ENCODE measurements around the gene ZNF335. TPM values are rescaled to one million over a fixed set of nuclear protein-coding genes. Genes with fewer than 3 reads are reported as not detected.
"Not testable (repeated sequence)": the region's sequence is repeated elsewhere in the genome, so short reads cannot be mapped to it uniquely, and the experiment has no call there.

The ZNF335 gene
- polyA plus RNA-seq, 3 donors from 2014 or later = 7.1 to 17.9 (median 9.6) TPM

DNA sequence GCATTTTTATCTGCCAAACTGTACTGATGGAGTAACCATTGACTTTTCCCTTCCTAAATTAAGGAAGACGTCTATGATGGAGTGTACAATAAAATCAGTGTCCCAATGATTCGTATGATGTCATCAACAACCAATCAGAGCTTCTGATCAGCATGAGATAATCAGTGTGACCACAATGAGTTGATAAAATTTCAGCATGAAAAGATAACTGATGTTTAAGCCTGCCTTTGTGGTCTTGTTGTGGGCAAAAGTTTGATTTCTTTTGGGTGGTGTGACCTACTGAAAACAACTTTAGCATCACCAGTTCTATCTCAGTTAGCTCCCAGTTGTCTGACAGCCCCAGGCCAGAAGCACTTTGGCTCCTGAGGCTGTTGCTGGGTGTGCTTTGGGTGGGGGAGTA lies 34.2 kb downstream of the ZNF335 start:
- Mint-ChIP-seq H3K36me3 (peaks cover 12 to 25% (median 13%) of the 10 kb centered on the region in 3 donors), H3K4me1 (peaks cover 34% of the 10 kb centered on the region in 2 donors), H3K9me3 (no peaks in the 10 kb centered on the region), H3K27me3 (ENCODE audit: low read depth in 3 of 3) (peaks cover 17 to 19% (median 19%) of the 10 kb centered on the region in 3 donors), H3K4me3 (peak overlapping the region in 4 of 5 donors; percentile 38 to 64 (median 52)), H3K27ac (peak overlapping the region in 5 of 6 donors; percentile 55 to 89 (median 78))
- DNase-seq = no peak

- H3K27me3 Mint-ChIP-seq (ENCODE audit: low read depth in 3 of 3) = peaks cover 17 to 19% (median 19%) of the 10 kb centered on the region in 3 donors
- H3K4me3 Mint-ChIP-seq = peak overlapping the region; percentile 91 to 96 (median 94)
- peaks cover 34% of the 10 kb centered on the region in 2 donors for H3K4me1 Mint-ChIP-seq
- peak overlapping the region; percentile 94 to 97 (median 96) for H3K27ac Mint-ChIP-seq
- no peak for DNase-seq
- H3K9me3 Mint-ChIP-seq = no peaks in the 10 kb centered on the region
- peaks cover 12 to 25% (median 13%) of the 10 kb centered on the region in 3 donors for H3K36me3 Mint-ChIP-seq
Measured at GRCh38 chr20:45935416-45936046, 36.5 kb downstream of the ZNF335 start.

GRCh38 chr20:45934586-45935415 lies 37.2 kb downstream of the ZNF335 start, which contains the start of gene PCIF1:
TSS of gene PCIF1 (plus strand) at chr20:45934683. CDS start at chr20:45939000, 4,317 bp downstream.
- H3K27ac Mint-ChIP-seq = peak within 1 kb of the TSS; percentile 94 to 98 (median 97)
- peaks cover 34% of the 10 kb centered on the region in 2 donors for H3K4me1 Mint-ChIP-seq
- DNase-seq = peak; percentile 99

GRCh38 chr20:45934046-45934585 lies 37.9 kb downstream of the ZNF335 start:
- Mint-ChIP-seq H3K4me3 (peak overlapping the region; percentile 93 to 97 (median 96)), H3K27ac (peak overlapping the region; percentile 94 to 98 (median 97)), H3K36me3 (peaks cover 4 to 12% (median 5%) of the 10 kb centered on the region in 3 donors), H3K9me3 (no peaks in the 10 kb centered on the region), H3K4me1 (peaks cover 34% of the 10 kb centered on the region in 2 donors), H3K27me3 (ENCODE audit: low read depth in 3 of 3) (peaks cover 17 to 19% (median 19%) of the 10 kb centered on the region in 3 donors)
- no peak for DNase-seq

More at GRCh38 chr20:45934586-45935415, 37.2 kb downstream of the ZNF335 start, which contains the start of gene PCIF1:
- peaks cover 17 to 19% (median 19%) of the 10 kb centered on the region in 3 donors for H3K27me3 Mint-ChIP-seq (ENCODE audit: low read depth in 3 of 3)
- H3K4me3 Mint-ChIP-seq = peak within 1 kb of the TSS; percentile 93 to 97 (median 96)
- H3K9me3 Mint-ChIP-seq = no peaks in the 10 kb centered on the region
- peaks cover 9 to 19% (median 11%) of the 10 kb centered on the region in 3 donors for H3K36me3 Mint-ChIP-seq

- no peaks in the 10 kb centered on the region for H3K9me3 Mint-ChIP-seq
- peaks cover 32 to 33% of the 10 kb centered on the region in 2 donors for H3K4me1 Mint-ChIP-seq
- H3K27me3 Mint-ChIP-seq (ENCODE audit: low read depth in 3 of 3) = peaks cover 17 to 19% (median 19%) of the 10 kb centered on the region in 3 donors
- peak; percentile 47 to 52 (median 49) for DNase-seq
- H3K4me3 Mint-ChIP-seq = peak overlapping the region; percentile 93 to 97 (median 96)
- peaks cover 4 to 9% (median 5%) of the 10 kb centered on the region in 3 donors for H3K36me3 Mint-ChIP-seq
- H3K27ac Mint-ChIP-seq = peak overlapping the region; percentile 94 to 98 (median 97)
Measured at GRCh38 chr20:45933266-45934045, 38.5 kb downstream of the ZNF335 start.

DNA sequence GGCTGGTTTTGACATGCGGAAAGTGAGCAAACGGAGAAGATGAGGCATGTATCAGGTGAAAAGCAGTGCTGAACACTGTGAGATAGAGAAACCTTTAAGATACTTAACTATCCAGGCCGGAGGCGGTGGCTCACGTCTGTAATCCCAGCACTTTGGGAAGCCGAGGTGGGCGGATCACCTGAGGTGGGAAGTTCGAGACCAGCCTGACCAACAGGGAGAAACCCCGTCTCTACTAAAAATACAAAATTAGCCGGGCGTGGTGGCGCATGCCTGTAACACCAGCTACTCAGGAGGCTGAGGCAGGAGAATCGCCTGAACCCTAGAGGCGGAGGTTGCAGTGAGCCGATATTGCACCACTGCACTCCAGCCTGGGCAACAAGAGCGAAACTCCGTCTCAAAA lies 40.3 kb downstream of the ZNF335 start:
- Mint-ChIP-seq H3K27me3 (ENCODE audit: low read depth in 3 of 3) (peaks cover 17 to 19% (median 17%) of the 10 kb centered on the region in 3 donors), H3K4me1 (peaks cover 18 to 20% of the 10 kb centered on the region in 2 donors)
- DNase-seq, H3K36me3 Mint-ChIP-seq, H3K9me3 Mint-ChIP-seq, H3K4me3 Mint-ChIP-seq, H3K27ac Mint-ChIP-seq: not testable (repeated sequence)

- Mint-ChIP-seq H3K27ac (peak overlapping the region in 1 of 6 donors; percentile 26), H3K4me1 (no peaks in the 10 kb centered on the region), H3K36me3 (no peaks in the 10 kb centered on the region), H3K27me3 (ENCODE audit: low read depth in 3 of 3) (no peaks in the 10 kb centered on the region), H3K4me3 (no peak overlapping the region), H3K9me3 (no peaks in the 10 kb centered on the region)
- DNase-seq = no peak
Measured at GRCh38 chr20:45927071-45927878, 44.7 kb downstream of the ZNF335 start.

- Mint-ChIP-seq H3K27me3 (ENCODE audit: low read depth in 3 of 3) (peaks cover 0 to 3% (median 0%) of the 10 kb centered on the region in 3 donors), H3K9me3 (no peaks in the 10 kb centered on the region), H3K27ac (no peak overlapping the region), H3K4me1 (no peaks in the 10 kb centered on the region), H3K36me3 (no peaks in the 10 kb centered on the region), H3K4me3 (no peak overlapping the region)
- DNase-seq = no peak
Measured at GRCh38 chr20:45926731-45927070, 45.3 kb downstream of the ZNF335 start.

DNA sequence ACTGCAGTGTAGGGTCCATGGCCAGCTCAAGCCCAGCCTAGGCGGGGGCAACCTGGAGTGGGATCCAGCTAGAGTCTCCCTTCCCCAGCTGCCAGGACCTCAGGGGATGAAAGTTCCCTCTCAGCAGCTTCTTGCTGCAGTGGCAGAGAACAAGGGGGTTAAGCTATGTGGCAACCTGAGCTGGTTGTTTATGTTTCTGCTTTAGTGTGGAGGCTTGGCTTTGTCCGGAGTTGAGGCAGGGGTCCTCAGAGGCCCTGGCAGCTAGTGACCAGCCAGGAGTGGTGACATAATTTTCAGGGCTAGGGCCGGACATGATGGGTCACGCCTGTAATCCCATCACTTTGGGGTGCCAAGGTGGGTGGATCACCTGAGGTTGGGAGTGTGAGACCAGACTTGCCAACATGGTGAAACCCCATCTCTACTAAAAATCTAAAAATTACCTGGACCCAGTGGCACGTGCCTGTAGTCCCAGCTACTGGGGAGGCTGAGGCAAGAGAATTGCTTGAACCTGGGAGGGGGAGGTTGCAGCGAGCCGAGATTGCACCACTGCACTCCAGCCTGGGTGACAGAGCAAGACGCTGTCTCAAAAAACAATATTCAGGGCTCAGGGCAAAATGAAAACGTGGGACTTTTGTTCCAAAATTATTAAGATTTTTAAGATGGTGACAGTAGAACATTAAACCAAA lies 46.0 kb downstream of the ZNF335 start:
- no peaks in the 10 kb centered on the region for H3K4me1 Mint-ChIP-seq
- no peaks in the 10 kb centered on the region for H3K36me3 Mint-ChIP-seq
- H3K4me3 Mint-ChIP-seq = no peak overlapping the region
- H3K9me3 Mint-ChIP-seq = no peaks in the 10 kb centered on the region
- H3K27ac Mint-ChIP-seq = no peak overlapping the region
- H3K27me3 Mint-ChIP-seq (ENCODE audit: low read depth in 3 of 3) = peaks cover under 1 to 4% (median 1%) of the 10 kb centered on the region in 3 donors
- DNase-seq = no peak

- H3K36me3 Mint-ChIP-seq = no peaks in the 10 kb centered on the region
- H3K4me3 Mint-ChIP-seq = no peak overlapping the region
- H3K27me3 Mint-ChIP-seq (ENCODE audit: low read depth in 3 of 3) = peaks cover 2 to 9% (median 5%) of the 10 kb centered on the region in 3 donors
- no peaks in the 10 kb centered on the region for H3K4me1 Mint-ChIP-seq
- no peaks in the 10 kb centered on the region for H3K9me3 Mint-ChIP-seq
- H3K27ac Mint-ChIP-seq = no peak overlapping the region
- DNase-seq = no peak
Measured at GRCh38 chr20:45924391-45925261, 47.4 kb downstream of the ZNF335 start.

- Mint-ChIP-seq H3K27ac (no peak overlapping the region), H3K27me3 (ENCODE audit: low read depth in 3 of 3) (peaks cover 4 to 9% (median 5%) of the 10 kb centered on the region in 3 donors), H3K9me3 (no peaks in the 10 kb centered on the region), H3K36me3 (no peaks in the 10 kb centered on the region), H3K4me3 (no peak overlapping the region), H3K4me1 (no peaks in the 10 kb centered on the region)
- no peak for DNase-seq
Measured at GRCh38 chr20:45921337-45922189, 50.4 kb downstream of the ZNF335 start.

Data from immature natural killer cell (primary cell).